Natural killer cell (primary cell): ENCODE results near the gene ERBIN. TPM values are rescaled to one million over a fixed set of nuclear protein-coding genes. Genes with fewer than 3 reads are reported as not detected.

Experiments used
- ATAC-seq, 3 donors: fragments of 150-1000 bp in 2 of 3; fragments of 200-7000 bp in 1 of 3; cut with Tn5 transposase; 1 replicate in 1 of 3; 2 replicates in 2 of 3; pipeline ENCODE4 v1.10.0; 2021; ENCODE audit warnings: mild to moderate bottlenecking in 2 of 3, moderate library complexity in 2 of 3
- DNase-seq, 2 donors: peaks; one replicate each; pipeline versions ENCODE4 v3.0.0 to v3.0.0-alpha.2; 2013 to 2021; ENCODE audit warnings: mixed read lengths in 1 of 2
- H3K27ac ChIP-seq: one replicate; pipeline ENCODE4 v1.5.1; 2013; ENCODE audit warnings: mild to moderate bottlenecking, low read length
- H3K27me3 ChIP-seq: one replicate; pipeline ENCODE4 v1.6.1; 2013; ENCODE audit warnings: low read length; ENCODE audit not compliant: control insufficient read depth, insufficient read depth
- H3K36me3 ChIP-seq: one replicate; pipeline ENCODE4 v1.6.1; 2013; ENCODE audit warnings: low read length; ENCODE audit not compliant: control insufficient read depth, insufficient read depth
- H3K4me1 ChIP-seq: one replicate; pipeline ENCODE4 v1.6.1; 2013; ENCODE audit warnings: low read length; ENCODE audit not compliant: control insufficient read depth, insufficient read depth
- H3K4me3 ChIP-seq: one replicate; pipeline ENCODE4 v1.5.1; 2013; ENCODE audit warnings: low read length
- H3K9me3 ChIP-seq: one replicate; pipeline ENCODE4 v1.6.1; 2013; ENCODE audit warnings: low read length; ENCODE audit not compliant: control insufficient read depth, insufficient read depth
- H3K27ac Mint-ChIP-seq, 2 donors: one replicate each; pipeline ENCODE4 v1.8.0; 2022; ENCODE audit warnings: mild to moderate bottlenecking in 2 of 2, mixed read lengths in 2 of 2, moderate library complexity in 1 of 2
- H3K27me3 Mint-ChIP-seq, 2 donors: one replicate each; pipeline ENCODE4 v1.8.0; 2022; ENCODE audit warnings: low read depth in 2 of 2, mixed read lengths in 2 of 2
- H3K36me3 Mint-ChIP-seq: one replicate; pipeline ENCODE4 v1.8.0; 2022; ENCODE audit warnings: mixed read lengths
- H3K4me1 Mint-ChIP-seq, 2 donors: one replicate each; pipeline ENCODE4 v1.8.0; 2022; ENCODE audit warnings: mixed read lengths in 2 of 2
- H3K4me3 Mint-ChIP-seq: one replicate; pipeline ENCODE4 v1.8.0; 2022; ENCODE audit warnings: mild to moderate bottlenecking, moderate library complexity, mixed read lengths
- H3K9me3 Mint-ChIP-seq, 2 donors: one replicate each; pipeline ENCODE4 v1.8.0; 2022; ENCODE audit warnings: mixed read lengths in 2 of 2
- WGBS: methylation state at CpG from one replicate; pipeline ENCODE4 v1.1.7; 2013; ENCODE audit warnings: missing lambda C conversion rate; ENCODE audit not compliant: insufficient coverage; 5-methylcytosine and 5-hydroxymethylcytosine counted together
- intact Hi-C: fragments of 100-400 bp; cut with micrococcal nuclease; formaldehyde crosslinking; loops from one replicate; pipeline ENCODE4 v1.14.2; 2022
- total RNA-seq, 4 donors: library from RNA; stranded (reverse); fragments of 120-200 nt in 1 of 4; gene quantifications; one replicate each; pipeline versions ENCODE4 v1.2.3 to v1.2.4, GENCODE V29; 2013 to 2022
- TF ChIP-seq, protein P1 (sequence below): fragments of 200-600 bp; IDR thresholded peaks from one replicate; pipeline ENCODE4 v1.8.0; 2022; ENCODE audit warnings: antibody characterized with exemption

ERBIN gene
- total RNA-seq, 3 donors from 2014 or later (not counting 1 experiment from before 2014, with no cell fraction given): 153 to 171 (median 166) TPM

DNA sequence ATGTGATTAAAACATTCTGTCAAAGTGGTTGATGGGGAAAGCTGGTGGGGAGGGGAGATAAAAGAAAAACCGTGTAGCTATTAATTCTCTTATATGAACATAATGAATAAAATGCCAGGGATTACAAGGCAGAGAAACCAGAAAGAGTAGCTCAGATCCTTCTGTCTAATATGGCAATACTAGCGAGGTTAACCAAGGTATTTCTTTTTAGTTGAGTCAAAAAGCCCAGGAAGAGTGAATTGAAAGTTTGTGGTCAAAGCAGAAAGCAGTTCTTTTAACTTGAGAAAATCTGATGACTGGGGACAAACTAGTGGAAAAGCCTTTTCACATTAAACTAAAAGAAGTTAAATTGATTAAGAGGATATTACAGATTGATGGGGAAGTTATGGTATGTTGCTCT, 76.0 kb downstream of the ERBIN start:
- Histone ChIP-seq H3K27ac (no peak overlapping the region), H3K36me3 (peaks cover 12% of the 10 kb centered on the region), H3K4me1 (no peaks in the 10 kb centered on the region), H3K9me3 (no peaks in the 10 kb centered on the region), H3K27me3 (no peaks in the 10 kb centered on the region), H3K4me3 (no peak overlapping the region)
- intact Hi-C loops: no loop called here
- peak in 2 of 3 donors; percentile 21 to 36 for ATAC-seq
- H3K9me3 Mint-ChIP-seq: no peaks in the 10 kb centered on the region
- H3K4me1 Mint-ChIP-seq: peaks cover 58 to 59% of the 10 kb centered on the region in 2 donors
- no peak for DNase-seq
- H3K4me3 Mint-ChIP-seq: peak overlapping the region; percentile 54
- TF ChIP-seq, protein P1, sequence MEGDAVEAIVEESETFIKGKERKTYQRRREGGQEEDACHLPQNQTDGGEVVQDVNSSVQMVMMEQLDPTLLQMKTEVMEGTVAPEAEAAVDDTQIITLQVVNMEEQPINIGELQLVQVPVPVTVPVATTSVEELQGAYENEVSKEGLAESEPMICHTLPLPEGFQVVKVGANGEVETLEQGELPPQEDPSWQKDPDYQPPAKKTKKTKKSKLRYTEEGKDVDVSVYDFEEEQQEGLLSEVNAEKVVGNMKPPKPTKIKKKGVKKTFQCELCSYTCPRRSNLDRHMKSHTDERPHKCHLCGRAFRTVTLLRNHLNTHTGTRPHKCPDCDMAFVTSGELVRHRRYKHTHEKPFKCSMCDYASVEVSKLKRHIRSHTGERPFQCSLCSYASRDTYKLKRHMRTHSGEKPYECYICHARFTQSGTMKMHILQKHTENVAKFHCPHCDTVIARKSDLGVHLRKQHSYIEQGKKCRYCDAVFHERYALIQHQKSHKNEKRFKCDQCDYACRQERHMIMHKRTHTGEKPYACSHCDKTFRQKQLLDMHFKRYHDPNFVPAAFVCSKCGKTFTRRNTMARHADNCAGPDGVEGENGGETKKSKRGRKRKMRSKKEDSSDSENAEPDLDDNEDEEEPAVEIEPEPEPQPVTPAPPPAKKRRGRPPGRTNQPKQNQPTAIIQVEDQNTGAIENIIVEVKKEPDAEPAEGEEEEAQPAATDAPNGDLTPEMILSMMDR: no peak
- H3K27me3 Mint-ChIP-seq: no peaks in the 10 kb centered on the region
- WGBS: 29% methylated on average over 2 of the region's 2 CpGs
- no peaks in the 10 kb centered on the region for H3K36me3 Mint-ChIP-seq
- peak overlapping the region; percentile 40 to 75 for H3K27ac Mint-ChIP-seq

DNA sequence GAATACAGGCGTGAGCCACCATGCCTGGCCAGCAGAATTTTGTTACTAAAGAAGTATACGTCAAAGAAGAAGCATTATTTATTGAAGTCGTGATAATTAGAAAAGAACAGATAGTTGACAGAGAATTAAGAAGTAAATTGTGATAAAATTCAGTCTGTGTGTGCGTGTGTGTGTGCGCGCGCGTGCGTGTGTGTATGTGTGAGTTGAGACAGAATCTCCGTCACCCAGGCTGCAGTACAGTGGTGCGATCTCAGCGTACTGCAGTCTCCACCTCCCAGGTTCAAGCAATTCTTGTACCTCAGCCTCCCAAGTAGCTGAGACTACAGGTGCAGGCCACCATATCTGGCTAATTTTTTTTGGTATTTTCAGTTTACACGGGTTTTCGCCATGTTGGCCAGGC, 77.8 kb downstream of the ERBIN start:
- H3K4me3 Mint-ChIP-seq: no peak overlapping the region
- H3K4me1 Mint-ChIP-seq: peaks cover 65 to 66% of the 10 kb centered on the region in 2 donors
- no peak overlapping the region for H3K4me3 ChIP-seq
- H3K27me3 ChIP-seq: no peaks in the 10 kb centered on the region
- 99% methylated on average over 14 of the region's 14 CpGs for WGBS
- H3K27ac ChIP-seq: no peak overlapping the region
- H3K27me3 Mint-ChIP-seq: no peaks in the 10 kb centered on the region
- no peaks in the 10 kb centered on the region for H3K9me3 Mint-ChIP-seq
- intact Hi-C loops: no loop called here
- H3K4me1 ChIP-seq: no peaks in the 10 kb centered on the region
- H3K36me3 Mint-ChIP-seq: no peaks in the 10 kb centered on the region
- H3K27ac Mint-ChIP-seq: peak overlapping the region; percentile 40 to 75
- H3K9me3 ChIP-seq: no peaks in the 10 kb centered on the region
- H3K36me3 ChIP-seq: peaks cover 14% of the 10 kb centered on the region
- no peak for ATAC-seq
- DNase-seq: no peak
- TF ChIP-seq, protein P1: no peak

DNA sequence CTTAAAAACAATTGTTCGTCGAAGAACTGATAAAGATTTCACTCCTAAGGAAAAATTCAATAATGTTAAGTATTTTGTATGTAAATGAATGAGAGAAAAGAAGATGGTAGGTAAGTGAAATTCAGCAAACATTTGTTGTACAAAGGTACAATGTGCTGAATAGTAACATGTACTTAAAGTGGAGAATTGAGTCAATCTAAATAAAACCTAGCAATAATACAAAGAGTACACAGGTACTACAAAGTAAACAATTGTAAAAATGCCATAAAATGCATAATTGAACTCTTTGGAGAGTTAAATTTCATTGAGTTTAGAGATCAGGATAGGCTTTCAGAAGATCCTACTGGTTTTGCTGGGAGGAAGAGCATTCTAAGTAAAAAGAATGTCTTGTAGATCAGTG, 82.9 kb downstream of the ERBIN start:
- Histone ChIP-seq H3K4me3 (no peak overlapping the region), H3K36me3 (peaks cover 15% of the 10 kb centered on the region), H3K4me1 (no peaks in the 10 kb centered on the region), H3K9me3 (no peaks in the 10 kb centered on the region), H3K27me3 (no peaks in the 10 kb centered on the region), H3K27ac (no peak overlapping the region)
- H3K4me3 Mint-ChIP-seq: peak overlapping the region; percentile 29
- no peak for DNase-seq
- intact Hi-C loops: no loop called here
- no peaks in the 10 kb centered on the region for H3K9me3 Mint-ChIP-seq
- H3K27me3 Mint-ChIP-seq: no peaks in the 10 kb centered on the region
- no peaks in the 10 kb centered on the region for H3K36me3 Mint-ChIP-seq
- TF ChIP-seq, protein P1: no peak
- WGBS: 100% methylated on average over 2 of the region's 2 CpGs
- peak overlapping the region; percentile 73 to 81 for H3K27ac Mint-ChIP-seq
- H3K4me1 Mint-ChIP-seq: peaks cover 57 to 67% of the 10 kb centered on the region in 2 donors
- ATAC-seq: no peak

DNA sequence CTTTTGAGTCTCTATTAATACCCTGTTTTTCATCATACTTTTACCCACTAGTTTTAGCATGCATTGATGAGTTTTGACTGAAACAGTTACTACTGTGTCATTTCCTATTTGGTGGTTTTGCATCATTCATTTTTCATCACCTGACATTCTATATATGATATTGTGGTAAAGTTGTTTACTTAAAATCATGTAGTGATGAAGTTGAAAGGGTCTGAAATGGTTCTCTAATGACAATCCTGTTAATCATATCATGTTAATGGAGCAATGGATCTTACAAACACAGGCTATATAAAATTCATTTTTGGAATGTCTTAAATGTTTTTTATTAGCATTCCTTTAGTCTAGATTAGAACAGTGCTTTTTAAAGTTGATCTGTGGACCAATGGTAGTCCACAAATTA, 84.1 kb downstream of the ERBIN start:
- ATAC-seq (peak; percentile 77 to 81 (median 81)), DNase-seq (peak in 1 of 2 donors; percentile 38)
- H3K9me3 ChIP-seq: no peaks in the 10 kb centered on the region
- H3K27ac ChIP-seq: peak overlapping the region; percentile 30
- Mint-ChIP-seq H3K27me3 (no peaks in the 10 kb centered on the region), H3K27ac (peak overlapping the region; percentile 81 to 88), H3K4me3 (peak overlapping the region; percentile 32), H3K4me1 (peaks cover 46 to 55% of the 10 kb centered on the region in 2 donors), H3K9me3 (no peaks in the 10 kb centered on the region), H3K36me3 (no peaks in the 10 kb centered on the region)
- H3K4me1 ChIP-seq: no peaks in the 10 kb centered on the region
- H3K36me3 ChIP-seq: peaks cover 18% of the 10 kb centered on the region
- no peak overlapping the region for H3K4me3 ChIP-seq
- TF ChIP-seq, protein P1: no peak
- H3K27me3 ChIP-seq: no peaks in the 10 kb centered on the region
- intact Hi-C loops: loop anchor here (1.0 to 10.0 kb wide), 2 partner anchors 85 to 246 kb away; no protein-coding TSS in a partner anchor
